ENCODE data around the gene TXNRD1.

TXNRD1 gene

GRCh38 chr12:104360157-104360556 lies 144.6 kb downstream of the TXNRD1 start:
- Histone ChIP-seq H4K8ac (ENCODE audit: low read depth, low read length) (no peak overlapping the region), H3K56ac (ENCODE audit: low read length) (no peak overlapping the region), H3K27me3 (ENCODE audit: insufficient read depth, low read length, poor library complexity) (no peaks in the 10 kb centered on the region), H3K9ac (ENCODE audit: low read length) (no peak overlapping the region), H3K4me2 (ENCODE audit: low read length) (no peak overlapping the region), H3K23ac (ENCODE audit: low read length) (no peak overlapping the region), H3K4ac (ENCODE audit: low read depth, low read length) (no peak overlapping the region), H3K27ac (ENCODE audit: low read depth, low read length) (no peak overlapping the region), H2BK5ac (ENCODE audit: low read length) (no peak overlapping the region), H2BK15ac (replicated peaks; ENCODE audit: low read depth) (no peak overlapping the region), H2AK5ac (ENCODE audit: low read length) (no peak overlapping the region), H4K5ac (ENCODE audit: low read length) (no peak overlapping the region), H3K79me2 (ENCODE audit: control insufficient read depth, insufficient read depth, low read length) (no peaks in the 10 kb centered on the region), H3K18ac (ENCODE audit: low read length) (no peak overlapping the region), H3K36me3 (ENCODE audit: control insufficient read depth, insufficient read depth, low read length) (no peaks in the 10 kb centered on the region), H2BK120ac (ENCODE audit: low read depth, low read length) (no peak overlapping the region), H3K4me1 (ENCODE audit: control insufficient read depth, low read depth, low read length) (no peaks in the 10 kb centered on the region), H3K4me3 (ENCODE audit: low read length) (no peak overlapping the region), H3K79me1 (ENCODE audit: low read length) (no peaks in the 10 kb centered on the region)
- WGBS (ENCODE audit: extremely low coverage, insufficient coverage, low lambda C conversion rate) = no CpG with 5 or more reads among the region's 3 CpGs
- no peak for DNase-seq

GRCh38 chr12:104360983-104361707 lies 145.6 kb downstream of the TXNRD1 start:
- H4K5ac ChIP-seq (ENCODE audit: low read length) = no peak overlapping the region
- no peak overlapping the region for H3K56ac ChIP-seq (ENCODE audit: low read length)
- H3K79me1 ChIP-seq (ENCODE audit: low read length) = no peaks in the 10 kb centered on the region
- H3K79me2 ChIP-seq (ENCODE audit: control insufficient read depth, insufficient read depth, low read length) = no peaks in the 10 kb centered on the region
- no peak overlapping the region for H3K4me3 ChIP-seq (ENCODE audit: low read length)
- no peaks in the 10 kb centered on the region for H3K27me3 ChIP-seq (ENCODE audit: insufficient read depth, low read length, poor library complexity)
- no peaks in the 10 kb centered on the region for H3K36me3 ChIP-seq (ENCODE audit: control insufficient read depth, insufficient read depth, low read length)
- H3K18ac ChIP-seq (ENCODE audit: low read length) = no peak overlapping the region
- H2BK120ac ChIP-seq (ENCODE audit: low read depth, low read length) = no peak overlapping the region
- no peak overlapping the region for H3K9ac ChIP-seq (ENCODE audit: low read length)
- no peak overlapping the region for H3K4me2 ChIP-seq (ENCODE audit: low read length)
- no peak overlapping the region for H2BK15ac ChIP-seq (replicated peaks; ENCODE audit: low read depth)
- no CpG with 5 or more reads among the region's 5 CpGs for WGBS (ENCODE audit: extremely low coverage, insufficient coverage, low lambda C conversion rate)
- no peak overlapping the region for H3K23ac ChIP-seq (ENCODE audit: low read length)
- no peak overlapping the region for H3K27ac ChIP-seq (ENCODE audit: low read depth, low read length)
- no peak overlapping the region for H4K8ac ChIP-seq (ENCODE audit: low read depth, low read length)
- no peaks in the 10 kb centered on the region for H3K4me1 ChIP-seq (ENCODE audit: control insufficient read depth, low read depth, low read length)
- DNase-seq = peak; percentile 33
- H3K4ac ChIP-seq (ENCODE audit: low read depth, low read length) = no peak overlapping the region
- no peak overlapping the region for H2BK5ac ChIP-seq (ENCODE audit: low read length)
- no peak overlapping the region for H2AK5ac ChIP-seq (ENCODE audit: low read length)

- H2BK120ac ChIP-seq (ENCODE audit: low read depth, low read length) = no peak overlapping the region
- no peak overlapping the region for H3K18ac ChIP-seq (ENCODE audit: low read length)
- no peak overlapping the region for H3K27ac ChIP-seq (ENCODE audit: low read depth, low read length)
- no peak overlapping the region for H3K23ac ChIP-seq (ENCODE audit: low read length)
- no peak overlapping the region for H2AK5ac ChIP-seq (ENCODE audit: low read length)
- no peak overlapping the region for H2BK15ac ChIP-seq (replicated peaks; ENCODE audit: low read depth)
- no peaks in the 10 kb centered on the region for H3K36me3 ChIP-seq (ENCODE audit: control insufficient read depth, insufficient read depth, low read length)
- H3K27me3 ChIP-seq (ENCODE audit: insufficient read depth, low read length, poor library complexity) = no peaks in the 10 kb centered on the region
- H3K4me3 ChIP-seq (ENCODE audit: low read length) = no peak overlapping the region
- H3K4me1 ChIP-seq (ENCODE audit: control insufficient read depth, low read depth, low read length) = no peaks in the 10 kb centered on the region
- H3K56ac ChIP-seq (ENCODE audit: low read length) = no peak overlapping the region
- H4K8ac ChIP-seq (ENCODE audit: low read depth, low read length) = no peak overlapping the region
- no peaks in the 10 kb centered on the region for H3K79me2 ChIP-seq (ENCODE audit: control insufficient read depth, insufficient read depth, low read length)
- H3K79me1 ChIP-seq (ENCODE audit: low read length) = no peaks in the 10 kb centered on the region
- WGBS (ENCODE audit: extremely low coverage, insufficient coverage, low lambda C conversion rate) = no CpG with 5 or more reads among the region's 5 CpGs
- no peak overlapping the region for H2BK5ac ChIP-seq (ENCODE audit: low read length)
- H4K5ac ChIP-seq (ENCODE audit: low read length) = no peak overlapping the region
- no peak overlapping the region for H3K4ac ChIP-seq (ENCODE audit: low read depth, low read length)
- no peak overlapping the region for H3K9ac ChIP-seq (ENCODE audit: low read length)
- no peak for DNase-seq
- H3K4me2 ChIP-seq (ENCODE audit: low read length) = no peak overlapping the region
Measured at GRCh38 chr12:104365921-104366410, 150.4 kb downstream of the TXNRD1 start.

- Histone ChIP-seq H3K4me1 (ENCODE audit: control insufficient read depth, low read depth, low read length) (peaks cover 2% of the 10 kb centered on the region), H3K27me3 (ENCODE audit: insufficient read depth, low read length, poor library complexity) (no peaks in the 10 kb centered on the region), H3K4ac (ENCODE audit: low read depth, low read length) (no peak overlapping the region), H2BK5ac (ENCODE audit: low read length) (no peak overlapping the region), H3K23ac (ENCODE audit: low read length) (no peak overlapping the region), H4K8ac (ENCODE audit: low read depth, low read length) (no peak overlapping the region), H3K4me3 (ENCODE audit: low read length) (no peak overlapping the region), H3K56ac (ENCODE audit: low read length) (no peak overlapping the region), H3K79me1 (ENCODE audit: low read length) (no peaks in the 10 kb centered on the region), H2BK15ac (replicated peaks; ENCODE audit: low read depth) (no peak overlapping the region), H3K4me2 (ENCODE audit: low read length) (no peak overlapping the region), H2AK5ac (ENCODE audit: low read length) (no peak overlapping the region), H3K27ac (ENCODE audit: low read depth, low read length) (no peak overlapping the region), H3K36me3 (ENCODE audit: control insufficient read depth, insufficient read depth, low read length) (no peaks in the 10 kb centered on the region), H2BK120ac (ENCODE audit: low read depth, low read length) (no peak overlapping the region), H3K9ac (ENCODE audit: low read length) (no peak overlapping the region), H4K5ac (ENCODE audit: low read length) (no peak overlapping the region), H3K79me2 (ENCODE audit: control insufficient read depth, insufficient read depth, low read length) (no peaks in the 10 kb centered on the region), H3K18ac (ENCODE audit: low read length) (no peak overlapping the region)
- no CpG with 5 or more reads among the region's 2 CpGs for WGBS (ENCODE audit: extremely low coverage, insufficient coverage, low lambda C conversion rate)
- no peak for DNase-seq
Measured at GRCh38 chr12:104369708-104370107, 154.1 kb downstream of the TXNRD1 start.

- peak; percentile 94 for DNase-seq
- WGBS (ENCODE audit: extremely low coverage, insufficient coverage, low lambda C conversion rate) = no CpG with 5 or more reads among the region's 15 CpGs
Measured at GRCh38 chr12:104371043-104371870, 155.7 kb downstream of the TXNRD1 start.

More at GRCh38 chr12:104371043-104371870, 155.7 kb downstream of the TXNRD1 start:
- H2BK15ac ChIP-seq (replicated peaks; ENCODE audit: low read depth) = no peak overlapping the region
- no peak overlapping the region for H4K5ac ChIP-seq (ENCODE audit: low read length)
- no peak overlapping the region for H4K8ac ChIP-seq (ENCODE audit: low read depth, low read length)
- no peaks in the 10 kb centered on the region for H3K36me3 ChIP-seq (ENCODE audit: control insufficient read depth, insufficient read depth, low read length)
- H3K79me1 ChIP-seq (ENCODE audit: low read length) = no peaks in the 10 kb centered on the region
- no peak overlapping the region for H3K4me3 ChIP-seq (ENCODE audit: low read length)
- H2BK120ac ChIP-seq (ENCODE audit: low read depth, low read length) = no peak overlapping the region
- no peak overlapping the region for H3K56ac ChIP-seq (ENCODE audit: low read length)
- no peak overlapping the region for H3K27ac ChIP-seq (ENCODE audit: low read depth, low read length)
- H3K27me3 ChIP-seq (ENCODE audit: insufficient read depth, low read length, poor library complexity) = no peaks in the 10 kb centered on the region
- peaks cover 2% of the 10 kb centered on the region for H3K4me1 ChIP-seq (ENCODE audit: control insufficient read depth, low read depth, low read length)
- H3K4ac ChIP-seq (ENCODE audit: low read depth, low read length) = no peak overlapping the region
- H3K23ac ChIP-seq (ENCODE audit: low read length) = no peak overlapping the region
- no peak overlapping the region for H3K18ac ChIP-seq (ENCODE audit: low read length)
- no peaks in the 10 kb centered on the region for H3K79me2 ChIP-seq (ENCODE audit: control insufficient read depth, insufficient read depth, low read length)
- no peak overlapping the region for H3K4me2 ChIP-seq (ENCODE audit: low read length)
- no peak overlapping the region for H3K9ac ChIP-seq (ENCODE audit: low read length)
- H2BK5ac ChIP-seq (ENCODE audit: low read length) = no peak overlapping the region
- no peak overlapping the region for H2AK5ac ChIP-seq (ENCODE audit: low read length)
